Hepatocyte (in vitro differentiated cells): ENCODE measurements around the gene NTHL1.

Source experiments
- EZH2phosphoT487 ChIP-seq: fragments of 200-600 bp; sonication (generic); IDR thresholded peaks from one replicate; pipeline ENCODE4 v1.6.1; 2018; ENCODE audit warnings: antibody characterized with exemption, mild to moderate bottlenecking, low read depth, moderate library complexity; ENCODE audit not compliant: unreplicated experiment, severe bottlenecking
- TF ChIP-seq, protein P1 (sequence below): fragments of 200-600 bp; sonication (generic); IDR thresholded peaks from 2 replicates; pipeline ENCODE4 v1.5.1; 2016; ENCODE audit warnings: antibody characterized with exemption, mild to moderate bottlenecking; ENCODE audit not compliant: poor library complexity

DNA sequence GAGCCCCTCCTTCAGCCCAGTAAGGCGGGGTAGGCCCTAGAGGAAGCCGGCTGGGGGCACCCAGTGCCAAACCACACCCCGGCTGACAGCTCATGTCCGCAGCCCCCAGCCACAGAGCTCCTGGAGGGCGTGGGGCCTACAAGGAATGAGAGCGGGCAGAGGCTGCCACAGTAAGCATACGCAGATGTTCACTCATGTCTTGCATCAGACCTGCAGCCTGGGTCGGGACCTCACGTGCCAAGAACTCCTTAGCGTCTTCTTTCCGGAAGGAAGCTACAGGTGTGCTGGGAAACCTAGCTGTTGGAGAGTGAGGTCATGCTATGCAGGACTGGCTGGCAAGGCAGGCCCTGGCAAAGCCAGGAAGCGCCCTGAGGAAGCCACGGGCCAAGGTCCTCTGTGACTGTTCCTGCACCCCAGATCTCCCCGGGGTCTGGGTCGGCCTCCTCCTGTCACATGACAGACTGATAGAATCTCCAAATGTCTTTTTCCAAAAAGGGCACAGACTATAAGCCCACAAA, 39.6 kb downstream of the NTHL1 start:
- TF ChIP-seq, protein P1, sequence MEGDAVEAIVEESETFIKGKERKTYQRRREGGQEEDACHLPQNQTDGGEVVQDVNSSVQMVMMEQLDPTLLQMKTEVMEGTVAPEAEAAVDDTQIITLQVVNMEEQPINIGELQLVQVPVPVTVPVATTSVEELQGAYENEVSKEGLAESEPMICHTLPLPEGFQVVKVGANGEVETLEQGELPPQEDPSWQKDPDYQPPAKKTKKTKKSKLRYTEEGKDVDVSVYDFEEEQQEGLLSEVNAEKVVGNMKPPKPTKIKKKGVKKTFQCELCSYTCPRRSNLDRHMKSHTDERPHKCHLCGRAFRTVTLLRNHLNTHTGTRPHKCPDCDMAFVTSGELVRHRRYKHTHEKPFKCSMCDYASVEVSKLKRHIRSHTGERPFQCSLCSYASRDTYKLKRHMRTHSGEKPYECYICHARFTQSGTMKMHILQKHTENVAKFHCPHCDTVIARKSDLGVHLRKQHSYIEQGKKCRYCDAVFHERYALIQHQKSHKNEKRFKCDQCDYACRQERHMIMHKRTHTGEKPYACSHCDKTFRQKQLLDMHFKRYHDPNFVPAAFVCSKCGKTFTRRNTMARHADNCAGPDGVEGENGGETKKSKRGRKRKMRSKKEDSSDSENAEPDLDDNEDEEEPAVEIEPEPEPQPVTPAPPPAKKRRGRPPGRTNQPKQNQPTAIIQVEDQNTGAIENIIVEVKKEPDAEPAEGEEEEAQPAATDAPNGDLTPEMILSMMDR, result no peak
- TF ChIP-seq EZH2phosphoT487, result no peak
